ENCODE data around the gene RHOT2. TPM values are rescaled to one million over a fixed set of nuclear protein-coding genes. Genes with fewer than 3 reads are reported as not detected.

Gene RHOT2
- total and polyA plus RNA-seq, 2 of the 8 experiments (the other 6 are each of a cell fraction or from before 2014, with no cell fraction given), result 149 to 194 TPM

DNA sequence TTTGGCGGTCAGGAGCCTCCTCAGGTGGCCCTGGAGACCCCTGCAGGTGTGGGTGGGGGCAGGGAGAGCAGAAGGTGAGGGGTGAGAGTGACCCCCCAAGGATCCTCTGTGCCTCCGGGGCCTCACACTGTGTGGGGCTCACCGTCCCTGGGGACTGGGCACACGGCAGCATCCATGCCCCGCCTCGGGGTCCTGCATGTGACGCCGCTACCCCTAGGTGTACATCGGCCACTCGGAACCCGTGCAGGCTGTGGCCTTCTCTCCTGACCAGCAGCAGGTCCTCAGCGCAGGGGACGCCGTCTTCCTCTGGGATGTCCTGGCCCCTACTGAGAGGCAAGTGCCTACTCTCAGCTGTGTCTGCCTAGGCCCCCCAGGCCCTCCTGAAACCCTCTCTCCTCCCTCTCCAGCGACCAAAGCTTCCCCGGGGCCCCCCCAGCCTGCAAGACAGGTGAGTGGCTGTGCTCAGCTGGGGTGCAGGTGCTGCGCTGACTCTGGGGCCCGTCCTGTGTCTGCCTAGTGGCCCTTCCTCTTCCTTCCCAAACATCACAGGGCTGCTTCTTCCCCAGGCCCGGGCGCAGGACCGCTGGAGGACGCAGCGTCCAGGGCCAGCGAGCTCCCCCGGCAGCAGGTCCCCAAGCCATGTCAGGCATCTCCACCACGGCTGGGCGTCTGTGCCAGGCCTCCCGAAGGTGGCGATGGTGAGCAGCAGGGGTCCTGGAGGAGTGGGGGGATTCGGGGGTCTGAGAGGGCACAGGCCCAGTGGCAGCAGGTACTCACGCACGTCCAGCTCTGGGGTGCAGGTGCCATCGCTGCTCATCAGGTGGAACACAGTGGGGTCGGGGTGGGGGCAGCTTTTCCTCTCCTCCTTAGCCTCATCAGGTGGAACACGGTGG lies 9.0 kb upstream of the RHOT2 start:
- Histone ChIP-seq H4K8ac (ENCODE audit: extremely low read depth, insufficient read depth, low read length) (no peak overlapping the region), H2BK120ac (replicated peaks; ENCODE audit: low read depth, low read length) (no peak overlapping the region), H2AFZ (ENCODE audit: low read length) (no peak overlapping the region), H3K18ac (ENCODE audit: extremely low read depth, low read length) (no peak overlapping the region), H3K4me2 (ENCODE audit: insufficient read depth in 1 of 2, low read depth in 2 of 2, low read length in 2 of 2) (no peak overlapping the region), H2AK5ac (ENCODE audit: low read depth, low read length) (no peak overlapping the region), H3K36me3 (ENCODE audit: control insufficient read depth in 2 of 4, insufficient read depth in 4 of 4, low read length in 3 of 4) (peaks cover 0 to 34% (median 1%) of the 10 kb centered on the region in 4 experiments; a peak in 3 of 8 replicates), H4K91ac (replicated peaks; ENCODE audit: insufficient read length, low read length) (no peak overlapping the region), H3K14ac (ENCODE audit: insufficient read length) (no peak overlapping the region), H2BK12ac (ENCODE audit: low read depth, low read length) (no peak overlapping the region), H3K4ac (replicated peaks; ENCODE audit: insufficient read length, low read depth, low read length) (no peak overlapping the region), H3K4me3 (ENCODE audit: extremely low read depth in 1 of 4, insufficient read depth in 2 of 4, low read depth in 3 of 4, low read length in 4 of 4) (no peak overlapping the region), H3K27ac (ENCODE audit: low read depth, low read length) (no peak overlapping the region), H2BK20ac (ENCODE audit: low read length) (no peak overlapping the region), H3K4me1 (replicated peaks in 1 of 4; ENCODE audit: control insufficient read depth in 3 of 4, insufficient read depth in 4 of 4, low read length in 3 of 4) (peaks cover 0 to 8% (median 1%) of the 10 kb centered on the region in 4 experiments; a peak in 4 of 7 replicates), H4K5ac (ENCODE audit: insufficient read length, low read depth, low read length) (no peak overlapping the region), H3K9me3 (ENCODE audit: insufficient read depth in 2 of 2, low read depth in 1 of 2, low read length in 1 of 2) (no peaks in the 10 kb centered on the region), H4K20me1 (replicated peaks in 1 of 2; ENCODE audit: control insufficient read depth in 1 of 2, insufficient read depth in 2 of 2, low read length in 2 of 2) (no peaks in the 10 kb centered on the region), H3K79me1 (ENCODE audit: low read depth, low read length) (no peaks in the 10 kb centered on the region), H2BK15ac (ENCODE audit: low read length) (no peak overlapping the region), H3K27me3 (replicated peaks in 1 of 4; ENCODE audit: control insufficient read depth in 3 of 4, extremely low read depth in 1 of 4, insufficient read depth in 3 of 4, low read length in 3 of 4) (no peaks in the 10 kb centered on the region), H3K23me2 (ENCODE audit: low read depth, low read length) (no peaks in the 10 kb centered on the region), H2BK5ac (ENCODE audit: low read depth, low read length) (no peak overlapping the region), H3K79me2 (ENCODE audit: control insufficient read depth in 1 of 2, insufficient read depth in 2 of 2, low read length in 2 of 2) (no peaks in the 10 kb centered on the region), H3K56ac (replicated peaks; ENCODE audit: insufficient read length, low read depth, low read length) (no peak overlapping the region), H3K23ac (ENCODE audit: insufficient read length) (no peak overlapping the region), H3K9ac (replicated peaks in 1 of 4; ENCODE audit: extremely low read depth in 1 of 4, low read depth in 3 of 4, low read length in 3 of 4) (no peak overlapping the region)
- FAIRE-seq (no peak), DNase-seq (ENCODE audit: low read depth in 1 of 2, low spot score in 2 of 2) (no peak)
- CTCF ChIA-PET (ENCODE audit: partially characterized antibody), result interaction anchor here (0.6 to 11.3 kb wide), 11 partner anchors 8 to 268 kb away, joined by 3 to 104 read pairs (median 5); partner anchors contain the start of genes METTL26, RHBDL1 and WDR90
- 94% methylated on average over 32 of the region's 35 CpGs; no CpG with 5 or more reads in 1 of the 2 experiments for WGBS, 2 experiments (ENCODE audit: extremely low coverage in 1 of 2, insufficient coverage in 1 of 2, insufficient read length in 1 of 2, insufficient replicate concordance in 2 of 2, low coverage in 1 of 2, low lambda C conversion rate in 2 of 2, missing lambda C conversion rate in 1 of 2)
- no peak for TF ChIP-seq EGR1 (IDR thresholded peaks at IDR 0.05; ENCODE audit: borderline replicate concordance, low read depth, low read length)
- POLR2A ChIA-PET (ENCODE audit: partially characterized antibody), result interaction anchor here (0.7 to 17.4 kb wide), 8 partner anchors 8 to 72 kb away, joined by 3 to 214 read pairs (median 4); partner anchors contain the start of genes JMJD8, RHBDL1, RHOT2 and STUB1

Data from H1 (cell line).